ENCODE results near the gene ELMO1. TPM values are rescaled to one million over a fixed set of nuclear protein-coding genes. Genes with fewer than 3 reads are reported as not detected.

The ELMO1 gene
- total and polyA plus RNA-seq, 2 experiments from 2014 or later = 6.5 to 24.9 TPM

DNA sequence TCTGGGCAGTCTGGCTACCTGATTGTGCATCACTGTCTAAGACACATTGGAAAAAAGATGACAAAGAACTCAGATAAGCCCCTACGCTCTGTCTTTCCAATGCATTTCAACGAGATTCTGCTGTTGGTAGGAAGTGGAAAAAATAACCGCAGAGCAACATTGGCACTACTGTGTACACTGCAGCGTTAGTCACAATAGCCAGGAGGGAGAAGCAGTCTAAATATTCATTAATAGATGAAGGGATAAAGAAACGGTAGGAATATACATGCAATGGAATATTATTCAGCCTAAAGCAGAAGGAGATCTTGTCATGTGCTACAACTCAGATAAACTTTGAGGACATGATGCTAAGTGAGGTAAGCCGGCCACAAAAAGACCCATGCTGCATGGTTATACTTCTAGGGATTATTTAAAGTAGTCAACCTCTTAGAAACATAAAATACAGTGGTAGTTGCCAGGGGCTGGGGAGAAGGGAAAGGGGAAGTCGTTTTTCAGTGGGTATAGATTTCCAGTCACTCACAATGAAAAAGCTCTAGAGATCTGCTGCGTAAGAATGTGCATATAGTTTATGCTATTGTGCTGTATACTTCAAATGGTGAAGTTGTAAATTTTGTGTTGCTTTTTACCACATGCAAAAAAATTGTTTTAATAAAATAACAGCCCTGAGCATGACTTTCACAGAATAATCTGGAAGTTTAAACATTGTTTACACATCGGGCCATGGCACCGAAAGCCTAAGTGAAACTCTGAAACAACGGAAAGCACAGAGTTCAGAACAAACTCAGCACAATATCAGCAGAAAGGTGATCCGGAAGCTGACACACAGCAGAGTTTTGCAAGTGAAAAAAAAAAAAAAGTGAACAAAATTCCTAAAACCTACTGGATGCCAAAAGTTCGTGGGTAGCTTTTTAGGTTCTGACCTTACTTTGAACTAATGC lies 40.1 kb downstream of the ELMO1 start:
- Mint-ChIP-seq H3K27ac (no peak overlapping the region), H3K4me3 (no peak overlapping the region)

More for the DNA sequence above, 40.1 kb downstream of the ELMO1 start:
- Histone ChIP-seq H3F3A (replicated peaks; ENCODE audit: low read depth) (no peaks in the 10 kb centered on the region), H3K4me3 (no peak overlapping the region), H4K20me1 (replicated peaks; ENCODE audit: insufficient read depth) (no peaks in the 10 kb centered on the region), H3K4me2 (no peak overlapping the region), H3K4me1 (ENCODE audit: insufficient read depth) (peaks cover 7% of the 10 kb centered on the region; the same call in 1 of the 2 replicates), H3K79me2 (replicated peaks; ENCODE audit: insufficient read depth) (no peaks in the 10 kb centered on the region), H2AFZ (no peak overlapping the region), H3K9me2 (ENCODE audit: insufficient read depth) (no peaks in the 10 kb centered on the region), H3K36me3 (ENCODE audit: insufficient read depth) (no peaks in the 10 kb centered on the region), H3K27me3 (ENCODE audit: insufficient read depth) (no peaks in the 10 kb centered on the region), H3K27ac (ENCODE audit: low read depth) (no peak overlapping the region)
- TF ChIP-seq ZNF114 (CRISPR knock-in tag; IDR thresholded peaks at IDR 0.05) (no peak), CREB1 (CRISPR knock-in tag; IDR thresholded peaks at IDR 0.05; ENCODE audit: low read depth) (no peak), POLR2AphosphoS5 (IDR thresholded peaks at IDR 0.05; ENCODE audit: low read depth) (no peak), JUNB (IDR thresholded peaks at IDR 0.05; ENCODE audit: unreplicated experiment) (no peak), ZNF331 (CRISPR knock-in tag; IDR thresholded peaks at IDR 0.05; ENCODE audit: low read depth) (no peak), EZH2phosphoT487 (IDR thresholded peaks at IDR 0.05; ENCODE audit: unreplicated experiment) (no peak), NANOG (IDR thresholded peaks at IDR 0.05; ENCODE audit: borderline replicate concordance) (no peak)
- TF ChIP-seq, protein P1, sequence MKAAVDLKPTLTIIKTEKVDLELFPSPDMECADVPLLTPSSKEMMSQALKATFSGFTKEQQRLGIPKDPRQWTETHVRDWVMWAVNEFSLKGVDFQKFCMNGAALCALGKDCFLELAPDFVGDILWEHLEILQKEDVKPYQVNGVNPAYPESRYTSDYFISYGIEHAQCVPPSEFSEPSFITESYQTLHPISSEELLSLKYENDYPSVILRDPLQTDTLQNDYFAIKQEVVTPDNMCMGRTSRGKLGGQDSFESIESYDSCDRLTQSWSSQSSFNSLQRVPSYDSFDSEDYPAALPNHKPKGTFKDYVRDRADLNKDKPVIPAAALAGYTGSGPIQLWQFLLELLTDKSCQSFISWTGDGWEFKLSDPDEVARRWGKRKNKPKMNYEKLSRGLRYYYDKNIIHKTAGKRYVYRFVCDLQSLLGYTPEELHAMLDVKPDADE (IDR thresholded peaks at IDR 0.05) = no peak
- TF ChIP-seq, protein P2, sequence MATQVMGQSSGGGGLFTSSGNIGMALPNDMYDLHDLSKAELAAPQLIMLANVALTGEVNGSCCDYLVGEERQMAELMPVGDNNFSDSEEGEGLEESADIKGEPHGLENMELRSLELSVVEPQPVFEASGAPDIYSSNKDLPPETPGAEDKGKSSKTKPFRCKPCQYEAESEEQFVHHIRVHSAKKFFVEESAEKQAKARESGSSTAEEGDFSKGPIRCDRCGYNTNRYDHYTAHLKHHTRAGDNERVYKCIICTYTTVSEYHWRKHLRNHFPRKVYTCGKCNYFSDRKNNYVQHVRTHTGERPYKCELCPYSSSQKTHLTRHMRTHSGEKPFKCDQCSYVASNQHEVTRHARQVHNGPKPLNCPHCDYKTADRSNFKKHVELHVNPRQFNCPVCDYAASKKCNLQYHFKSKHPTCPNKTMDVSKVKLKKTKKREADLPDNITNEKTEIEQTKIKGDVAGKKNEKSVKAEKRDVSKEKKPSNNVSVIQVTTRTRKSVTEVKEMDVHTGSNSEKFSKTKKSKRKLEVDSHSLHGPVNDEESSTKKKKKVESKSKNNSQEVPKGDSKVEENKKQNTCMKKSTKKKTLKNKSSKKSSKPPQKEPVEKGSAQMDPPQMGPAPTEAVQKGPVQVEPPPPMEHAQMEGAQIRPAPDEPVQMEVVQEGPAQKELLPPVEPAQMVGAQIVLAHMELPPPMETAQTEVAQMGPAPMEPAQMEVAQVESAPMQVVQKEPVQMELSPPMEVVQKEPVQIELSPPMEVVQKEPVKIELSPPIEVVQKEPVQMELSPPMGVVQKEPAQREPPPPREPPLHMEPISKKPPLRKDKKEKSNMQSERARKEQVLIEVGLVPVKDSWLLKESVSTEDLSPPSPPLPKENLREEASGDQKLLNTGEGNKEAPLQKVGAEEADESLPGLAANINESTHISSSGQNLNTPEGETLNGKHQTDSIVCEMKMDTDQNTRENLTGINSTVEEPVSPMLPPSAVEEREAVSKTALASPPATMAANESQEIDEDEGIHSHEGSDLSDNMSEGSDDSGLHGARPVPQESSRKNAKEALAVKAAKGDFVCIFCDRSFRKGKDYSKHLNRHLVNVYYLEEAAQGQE (IDR thresholded peaks at IDR 0.05; ENCODE audit: unreplicated experiment) = no peak
- TF ChIP-seq, protein P3, sequence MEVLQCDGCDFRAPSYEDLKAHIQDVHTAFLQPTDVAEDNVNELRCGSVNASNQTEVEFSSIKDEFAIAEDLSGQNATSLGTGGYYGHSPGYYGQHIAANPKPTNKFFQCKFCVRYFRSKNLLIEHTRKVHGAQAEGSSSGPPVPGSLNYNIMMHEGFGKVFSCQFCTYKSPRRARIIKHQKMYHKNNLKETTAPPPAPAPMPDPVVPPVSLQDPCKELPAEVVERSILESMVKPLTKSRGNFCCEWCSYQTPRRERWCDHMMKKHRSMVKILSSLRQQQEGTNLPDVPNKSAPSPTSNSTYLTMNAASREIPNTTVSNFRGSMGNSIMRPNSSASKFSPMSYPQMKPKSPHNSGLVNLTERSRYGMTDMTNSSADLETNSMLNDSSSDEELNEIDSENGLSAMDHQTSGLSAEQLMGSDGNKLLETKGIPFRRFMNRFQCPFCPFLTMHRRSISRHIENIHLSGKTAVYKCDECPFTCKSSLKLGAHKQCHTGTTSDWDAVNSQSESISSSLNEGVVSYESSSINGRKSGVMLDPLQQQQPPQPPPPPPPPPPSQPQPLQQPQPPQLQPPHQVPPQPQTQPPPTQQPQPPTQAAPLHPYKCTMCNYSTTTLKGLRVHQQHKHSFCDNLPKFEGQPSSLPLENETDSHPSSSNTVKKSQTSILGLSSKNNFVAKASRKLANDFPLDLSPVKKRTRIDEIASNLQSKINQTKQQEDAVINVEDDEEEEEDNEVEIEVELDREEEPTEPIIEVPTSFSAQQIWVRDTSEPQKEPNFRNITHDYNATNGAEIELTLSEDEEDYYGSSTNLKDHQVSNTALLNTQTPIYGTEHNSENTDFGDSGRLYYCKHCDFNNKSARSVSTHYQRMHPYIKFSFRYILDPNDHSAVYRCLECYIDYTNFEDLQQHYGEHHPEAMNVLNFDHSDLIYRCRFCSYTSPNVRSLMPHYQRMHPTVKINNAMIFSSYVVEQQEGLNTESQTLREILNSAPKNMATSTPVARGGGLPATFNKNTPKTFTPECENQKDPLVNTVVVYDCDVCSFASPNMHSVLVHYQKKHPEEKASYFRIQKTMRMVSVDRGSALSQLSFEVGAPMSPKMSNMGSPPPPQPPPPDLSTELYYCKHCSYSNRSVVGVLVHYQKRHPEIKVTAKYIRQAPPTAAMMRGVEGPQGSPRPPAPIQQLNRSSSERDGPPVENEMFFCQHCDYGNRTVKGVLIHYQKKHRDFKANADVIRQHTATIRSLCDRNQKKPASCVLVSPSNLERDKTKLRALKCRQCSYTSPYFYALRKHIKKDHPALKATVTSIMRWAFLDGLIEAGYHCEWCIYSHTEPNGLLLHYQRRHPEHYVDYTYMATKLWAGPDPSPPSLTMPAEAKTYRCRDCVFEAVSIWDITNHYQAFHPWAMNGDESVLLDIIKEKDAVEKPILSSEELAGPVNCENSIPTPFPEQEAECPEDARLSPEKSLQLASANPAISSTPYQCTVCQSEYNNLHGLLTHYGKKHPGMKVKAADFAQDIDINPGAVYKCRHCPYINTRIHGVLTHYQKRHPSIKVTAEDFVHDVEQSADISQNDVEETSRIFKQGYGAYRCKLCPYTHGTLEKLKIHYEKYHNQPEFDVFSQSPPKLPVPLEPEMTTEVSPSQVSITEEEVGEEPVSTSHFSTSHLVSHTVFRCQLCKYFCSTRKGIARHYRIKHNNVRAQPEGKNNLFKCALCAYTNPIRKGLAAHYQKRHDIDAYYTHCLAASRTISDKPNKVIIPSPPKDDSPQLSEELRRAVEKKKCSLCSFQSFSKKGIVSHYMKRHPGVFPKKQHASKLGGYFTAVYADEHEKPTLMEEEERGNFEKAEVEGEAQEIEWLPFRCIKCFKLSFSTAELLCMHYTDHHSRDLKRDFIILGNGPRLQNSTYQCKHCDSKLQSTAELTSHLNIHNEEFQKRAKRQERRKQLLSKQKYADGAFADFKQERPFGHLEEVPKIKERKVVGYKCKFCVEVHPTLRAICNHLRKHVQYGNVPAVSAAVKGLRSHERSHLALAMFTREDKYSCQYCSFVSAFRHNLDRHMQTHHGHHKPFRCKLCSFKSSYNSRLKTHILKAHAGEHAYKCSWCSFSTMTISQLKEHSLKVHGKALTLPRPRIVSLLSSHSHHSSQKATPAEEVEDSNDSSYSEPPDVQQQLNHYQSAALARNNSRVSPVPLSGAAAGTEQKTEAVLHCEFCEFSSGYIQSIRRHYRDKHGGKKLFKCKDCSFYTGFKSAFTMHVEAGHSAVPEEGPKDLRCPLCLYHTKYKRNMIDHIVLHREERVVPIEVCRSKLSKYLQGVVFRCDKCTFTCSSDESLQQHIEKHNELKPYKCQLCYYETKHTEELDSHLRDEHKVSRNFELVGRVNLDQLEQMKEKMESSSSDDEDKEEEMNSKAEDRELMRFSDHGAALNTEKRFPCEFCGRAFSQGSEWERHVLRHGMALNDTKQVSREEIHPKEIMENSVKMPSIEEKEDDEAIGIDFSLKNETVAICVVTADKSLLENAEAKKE (CRISPR knock-in tag; IDR thresholded peaks at IDR 0.05) = no peak
- TF ChIP-seq, protein P4, sequence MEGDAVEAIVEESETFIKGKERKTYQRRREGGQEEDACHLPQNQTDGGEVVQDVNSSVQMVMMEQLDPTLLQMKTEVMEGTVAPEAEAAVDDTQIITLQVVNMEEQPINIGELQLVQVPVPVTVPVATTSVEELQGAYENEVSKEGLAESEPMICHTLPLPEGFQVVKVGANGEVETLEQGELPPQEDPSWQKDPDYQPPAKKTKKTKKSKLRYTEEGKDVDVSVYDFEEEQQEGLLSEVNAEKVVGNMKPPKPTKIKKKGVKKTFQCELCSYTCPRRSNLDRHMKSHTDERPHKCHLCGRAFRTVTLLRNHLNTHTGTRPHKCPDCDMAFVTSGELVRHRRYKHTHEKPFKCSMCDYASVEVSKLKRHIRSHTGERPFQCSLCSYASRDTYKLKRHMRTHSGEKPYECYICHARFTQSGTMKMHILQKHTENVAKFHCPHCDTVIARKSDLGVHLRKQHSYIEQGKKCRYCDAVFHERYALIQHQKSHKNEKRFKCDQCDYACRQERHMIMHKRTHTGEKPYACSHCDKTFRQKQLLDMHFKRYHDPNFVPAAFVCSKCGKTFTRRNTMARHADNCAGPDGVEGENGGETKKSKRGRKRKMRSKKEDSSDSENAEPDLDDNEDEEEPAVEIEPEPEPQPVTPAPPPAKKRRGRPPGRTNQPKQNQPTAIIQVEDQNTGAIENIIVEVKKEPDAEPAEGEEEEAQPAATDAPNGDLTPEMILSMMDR (conservative IDR thresholded peaks at IDR 0.05; ENCODE audit: low read depth in 2 of 2) = no peak
- ATAC-seq (no peak), DNase-seq (ENCODE audit: low spot score) (no peak)
- Mint-ChIP-seq H3K36me3 (ENCODE audit: low read depth) (peaks cover 6% of the 10 kb centered on the region), H3K27me3 (ENCODE audit: insufficient read depth, low read depth, poor library complexity) (peaks cover 2% of the 10 kb centered on the region), H3K4me1 (peaks cover 14% of the 10 kb centered on the region), H3K9me3 (peaks cover 6% of the 10 kb centered on the region)

All from GM23338 (cell line).